HG02852 (cell line): ENCODE measurements around the gene CHSY3.

Source experiments
- ATAC-seq: cut with Tn5 transposase; IDR thresholded peaks from one replicate; pipeline ENCODE4 v1.9.1; 2021; ENCODE audit warnings: mild to moderate bottlenecking, moderate library complexity; ENCODE audit not compliant: unreplicated experiment

The CHSY3 gene

GRCh38 chr5:130077007-130077406 lies 172.7 kb downstream of the CHSY3 start:
- ATAC-seq = no peak

- no peak for ATAC-seq
Observed at GRCh38 chr5:130078661-130079060, 174.4 kb downstream of the CHSY3 start.

DNA sequence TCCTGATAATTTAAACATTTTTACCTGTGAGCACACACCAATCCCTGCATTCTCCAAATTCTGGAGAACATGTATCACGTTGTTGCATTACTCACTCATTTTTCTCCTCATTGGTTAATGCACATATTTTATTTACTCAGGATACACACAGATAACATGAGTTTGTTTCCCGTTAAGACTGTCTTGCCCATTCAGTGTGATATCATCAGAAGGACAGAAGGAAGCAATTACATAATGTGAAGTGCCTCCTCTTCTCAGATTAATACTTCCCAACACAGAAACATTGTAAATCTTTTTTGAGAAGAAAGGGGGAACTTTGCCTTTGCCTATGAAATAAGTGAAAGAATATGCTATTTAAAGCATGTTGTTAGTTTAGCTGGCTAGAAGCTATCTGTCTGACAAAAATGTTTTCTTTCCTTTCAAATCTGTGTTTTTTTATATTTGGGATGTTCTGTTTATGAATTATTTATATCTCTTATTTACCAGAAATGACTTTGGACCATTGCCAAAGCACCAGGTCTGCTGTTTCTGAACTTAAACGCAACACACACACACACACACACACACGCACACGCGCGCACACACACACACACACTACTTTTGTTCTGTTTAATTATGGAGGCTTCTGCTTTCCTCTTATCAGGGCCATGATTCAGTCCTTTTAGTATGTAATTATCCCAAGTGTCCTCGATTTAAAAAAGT lies 186.5 kb downstream of the CHSY3 start:
- no peak for ATAC-seq

GRCh38 chr5:130092991-130093390 lies 188.7 kb downstream of the CHSY3 start:
- ATAC-seq = no peak

- ATAC-seq = no peak
Observed at GRCh38 chr5:130096483-130096882, 192.2 kb downstream of the CHSY3 start.

GRCh38 chr5:130099008-130099407 lies 194.7 kb downstream of the CHSY3 start:
- no peak for ATAC-seq

DNA sequence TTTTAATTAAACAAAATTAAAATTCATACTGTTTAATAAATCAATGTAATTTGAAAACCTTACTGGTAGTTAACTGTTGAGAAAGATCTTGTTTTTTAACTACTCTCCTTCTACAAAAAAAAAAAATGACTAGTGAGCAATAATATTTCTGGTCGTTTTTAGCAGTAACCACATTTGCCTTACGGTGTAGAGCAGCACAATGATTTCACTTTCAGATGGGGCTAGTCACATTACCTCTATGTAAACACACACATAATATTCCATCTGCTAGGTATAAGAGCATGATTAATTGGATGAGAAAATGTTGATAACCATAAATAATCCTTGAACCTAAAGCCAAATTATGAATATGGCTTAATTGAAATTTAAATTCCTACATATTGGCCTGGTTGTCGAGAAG lies 198.1 kb downstream of the CHSY3 start:
- ATAC-seq = peak; percentile 84

DNA sequence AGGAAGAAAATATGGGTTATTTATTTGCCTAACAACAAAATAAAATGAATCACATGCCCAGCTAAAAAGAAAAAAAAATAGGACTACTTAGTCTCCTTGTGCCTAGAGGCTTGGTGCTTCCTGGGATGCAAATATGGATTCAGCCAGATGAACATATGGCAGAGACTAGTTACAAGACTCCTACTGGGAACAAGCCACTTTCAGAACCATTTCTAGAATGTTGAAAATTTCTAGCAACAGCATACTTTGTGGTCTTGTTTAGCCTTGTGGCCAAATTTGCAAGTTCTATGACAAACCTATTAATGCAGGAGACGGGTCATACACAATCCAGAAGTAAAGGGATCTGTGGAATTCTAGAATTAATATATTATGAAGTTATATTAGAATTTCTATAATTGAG lies 198.7 kb downstream of the CHSY3 start:
- no peak for ATAC-seq

DNA sequence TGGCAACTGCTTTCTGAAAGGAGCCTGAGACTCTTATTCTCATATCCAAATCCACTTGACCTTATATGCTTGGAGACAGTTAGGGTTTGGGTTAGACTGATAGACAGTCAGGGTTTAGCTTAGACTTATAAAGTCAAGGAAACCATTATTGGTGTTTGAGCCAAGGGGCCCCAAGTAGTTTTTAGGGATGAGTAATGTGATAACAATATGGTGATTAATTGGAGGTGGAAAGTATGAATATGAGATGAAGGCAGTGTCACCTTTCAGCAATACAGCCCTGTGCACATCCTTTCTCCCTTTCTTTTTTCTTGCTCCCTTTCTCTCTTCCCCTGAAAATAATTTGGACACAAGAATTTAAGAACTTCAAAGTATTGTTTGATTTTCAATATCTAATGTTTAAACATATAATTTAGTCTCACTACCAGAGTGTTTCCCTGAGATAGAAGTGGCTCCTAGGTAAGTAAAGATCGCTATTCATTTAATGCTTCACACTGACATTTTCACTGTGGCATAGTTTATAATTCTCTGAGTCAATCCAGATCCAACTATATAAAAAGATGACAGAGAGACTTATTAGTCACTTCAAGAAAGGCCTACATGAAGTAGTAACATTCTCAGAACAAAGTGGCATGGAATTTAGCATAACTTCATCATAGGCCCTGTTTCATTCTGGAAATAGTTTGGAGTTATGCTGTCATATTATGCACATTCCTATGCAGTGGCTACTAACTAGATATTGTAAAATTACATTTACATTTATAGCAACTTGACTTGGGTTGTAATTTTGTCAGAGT lies 200.8 kb downstream of the CHSY3 start:
- no peak for ATAC-seq

- ATAC-seq = no peak
Observed at GRCh38 chr5:130106480-130106879, 202.2 kb downstream of the CHSY3 start.

GRCh38 chr5:130109152-130109551 lies 204.9 kb downstream of the CHSY3 start:
- peak; percentile 44 for ATAC-seq

- no peak for ATAC-seq
Observed at GRCh38 chr5:130110328-130110727, 206.1 kb downstream of the CHSY3 start.

DNA sequence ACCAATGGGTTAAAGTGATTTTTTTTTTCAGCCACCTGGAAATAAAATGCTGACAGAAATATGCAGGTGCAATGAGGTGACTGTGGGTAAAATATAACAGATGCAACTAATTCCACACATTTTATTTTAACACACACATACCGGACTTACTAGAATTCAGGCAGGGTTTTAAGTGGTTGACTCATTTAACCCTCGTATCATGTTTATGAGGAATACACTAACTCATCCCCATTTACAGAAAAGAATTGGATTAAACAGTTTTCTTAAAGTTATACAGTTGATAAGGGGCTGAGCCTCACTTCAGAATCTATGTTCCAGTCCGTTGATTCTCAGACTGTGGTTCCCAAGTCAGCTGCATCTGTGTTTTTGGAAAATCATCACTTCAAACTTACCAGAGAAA lies 207.5 kb downstream of the CHSY3 start:
- ATAC-seq = no peak

DNA sequence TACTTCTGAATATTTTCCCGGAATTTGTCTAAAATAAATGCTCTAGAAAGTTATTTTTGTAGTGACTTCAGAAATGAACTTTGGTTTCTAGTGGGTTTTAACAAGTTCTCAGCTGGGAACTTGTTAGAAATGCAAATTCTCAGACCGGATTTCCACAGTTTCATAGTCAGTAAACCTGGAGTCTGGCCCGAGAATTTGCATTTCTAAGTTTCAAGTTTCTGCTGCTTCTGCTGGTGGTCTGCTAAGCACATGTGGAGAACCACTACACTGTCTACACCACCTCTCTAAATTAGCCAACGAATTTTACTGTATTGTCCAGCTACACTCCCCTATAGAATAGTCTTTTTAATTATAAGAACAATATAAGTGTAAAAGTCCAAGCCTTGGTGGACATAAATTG lies 208.0 kb downstream of the CHSY3 start:
- peak; percentile 95 for ATAC-seq

DNA sequence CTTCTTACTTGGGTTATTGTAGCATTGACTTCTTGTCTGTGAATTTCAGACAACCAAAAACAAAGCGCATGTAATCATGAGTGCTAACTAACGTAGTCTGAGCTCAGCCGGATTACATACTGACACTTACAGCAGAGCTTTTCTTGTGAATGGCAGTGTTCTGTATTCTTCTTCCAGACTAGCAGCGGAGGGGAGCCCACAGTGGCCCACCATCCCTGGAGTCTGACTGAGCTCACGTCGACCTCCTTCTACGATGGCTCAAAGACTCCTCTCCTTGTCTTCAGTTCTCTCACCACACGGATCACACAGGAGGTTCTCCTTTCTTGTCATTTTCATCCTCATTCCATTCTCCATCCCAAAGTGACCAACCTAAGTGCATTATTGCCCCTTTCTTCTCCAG lies 211.4 kb downstream of the CHSY3 start:
- ATAC-seq = no peak

- no peak for ATAC-seq
Observed at GRCh38 chr5:130116462-130116861, 212.2 kb downstream of the CHSY3 start.

- no peak for ATAC-seq
Observed at GRCh38 chr5:130116972-130117371, 212.7 kb downstream of the CHSY3 start.

DNA sequence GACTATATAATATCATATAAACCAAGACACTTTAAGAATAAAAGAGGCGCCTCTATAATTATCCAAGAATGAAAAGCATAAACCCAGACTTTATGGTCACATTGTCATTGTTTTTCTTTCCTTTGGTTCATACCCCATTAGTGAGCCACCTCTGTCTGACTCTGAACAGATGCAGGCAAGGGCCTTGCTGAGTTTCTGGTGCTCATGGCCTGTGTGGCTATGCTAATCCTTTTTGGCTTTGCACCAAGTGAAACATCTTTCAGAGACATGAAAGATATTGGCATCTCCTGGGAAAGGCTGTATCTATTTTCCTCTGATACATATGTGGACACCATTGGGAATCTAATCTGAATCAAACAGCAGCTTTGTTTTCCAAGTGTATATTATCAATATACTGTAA lies 222.5 kb downstream of the CHSY3 start:
- no peak for ATAC-seq

- ATAC-seq = no peak
Observed at GRCh38 chr5:130135506-130135905, 231.2 kb downstream of the CHSY3 start.

- no peak for ATAC-seq
Observed at GRCh38 chr5:130136300-130136699, 232.0 kb downstream of the CHSY3 start.

GRCh38 chr5:130137681-130138080 lies 233.4 kb downstream of the CHSY3 start:
- ATAC-seq = no peak

GRCh38 chr5:130138406-130139045 lies 234.3 kb downstream of the CHSY3 start:
- no peak for ATAC-seq
